ENCODE results near the gene ITGB2.

The ITGB2 gene

GRCh38 chr21:44955798-44956175 is 35.1 kb upstream of the ITGB2 start:
- ChIA-PET CTCF (interaction anchor here (2.2 to 27.1 kb wide), 2 partner anchors 171 to 183 kb away, joined by 12 to 601 read pairs; no protein-coding TSS in a partner anchor), POLR2A (no interaction called here)
- no peak for TF ChIP-seq CTCF (IDR thresholded peaks at IDR 0.05; ENCODE audit: insufficient read depth, low read length, missing control alignments)
- no peak overlapping the region for H3K4me3 ChIP-seq (ENCODE audit: low read depth, low read length)
- no peak for DNase-seq (ENCODE audit: low read depth, low spot score)

DNA sequence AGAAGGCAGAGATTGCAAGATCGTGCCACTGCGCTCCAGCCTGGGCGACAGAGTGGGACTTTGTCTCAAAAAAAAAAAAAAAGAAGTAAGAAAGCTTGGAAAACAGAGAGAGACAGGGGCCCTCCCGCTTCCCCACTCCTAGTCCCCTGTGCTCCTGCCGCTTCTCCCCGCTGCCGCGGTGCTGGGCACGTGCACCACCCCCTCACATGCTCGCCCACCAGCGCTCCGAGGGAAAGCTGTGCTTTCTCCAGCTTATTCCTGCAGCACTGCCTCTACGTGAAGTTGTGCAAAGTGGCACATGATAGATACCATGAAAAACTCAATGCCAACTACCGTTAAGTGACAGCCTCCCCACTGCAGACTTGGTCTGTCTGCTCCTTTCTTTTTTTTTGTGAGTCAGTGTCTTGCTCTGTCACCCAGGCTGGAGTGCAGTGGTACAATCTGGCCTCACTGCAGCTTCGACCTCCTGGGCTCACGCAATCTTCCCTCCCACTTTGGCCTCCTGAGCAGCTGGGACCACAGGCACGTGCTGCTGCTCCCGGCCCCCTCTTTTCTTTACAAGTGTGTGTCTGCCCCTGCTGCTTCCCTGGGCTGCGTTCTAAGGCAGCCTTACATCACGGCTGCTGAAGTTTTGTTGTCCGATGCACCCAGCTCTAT is 34.6 kb upstream of the ITGB2 start:
- no peak for TF ChIP-seq CTCF (IDR thresholded peaks at IDR 0.05; ENCODE audit: insufficient read depth, low read length, missing control alignments)
- POLR2A ChIA-PET = no interaction called here
- CTCF ChIA-PET = interaction anchor here (2.2 to 27.1 kb wide), 2 partner anchors 172 to 184 kb away, joined by 12 to 601 read pairs; no protein-coding TSS in a partner anchor
- no peak overlapping the region for H3K4me3 ChIP-seq (ENCODE audit: low read depth, low read length)
- DNase-seq (ENCODE audit: low read depth, low spot score) = no peak

DNA sequence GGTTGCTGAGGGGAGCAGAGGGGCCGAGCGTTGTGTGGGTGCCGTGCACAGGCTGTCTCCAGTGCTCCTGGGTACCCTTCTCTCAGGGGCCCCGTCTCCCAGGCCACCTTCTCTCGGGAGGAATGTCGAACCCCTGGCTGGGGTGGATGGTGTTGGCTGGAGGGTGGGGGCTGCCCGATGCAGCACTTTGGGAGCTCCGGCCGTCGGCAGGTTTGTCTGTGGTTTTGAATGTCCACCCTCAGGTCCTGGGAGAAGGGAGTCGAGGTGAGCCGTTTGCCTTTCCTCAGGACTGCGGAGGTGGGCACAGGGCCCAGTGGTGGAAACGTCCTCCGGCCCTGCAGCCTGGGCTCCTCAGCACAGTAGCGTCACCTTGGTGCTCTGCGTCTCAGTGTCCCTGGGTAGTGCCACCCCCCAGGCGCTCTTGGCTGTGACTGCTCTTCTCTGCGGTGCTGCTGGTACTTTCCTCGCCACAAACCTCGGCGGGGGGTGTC is 33.6 kb upstream of the ITGB2 start:
- no peak for DNase-seq (ENCODE audit: low read depth, low spot score)
- ChIA-PET POLR2A (no interaction called here), CTCF (interaction anchor here (0.8 to 27.1 kb wide), 5 partner anchors 21 to 185 kb away, joined by 3 to 601 read pairs (median 12); no protein-coding TSS in a partner anchor)
- H3K4me3 ChIP-seq (ENCODE audit: low read depth, low read length) = no peak overlapping the region
- no peak for TF ChIP-seq CTCF (IDR thresholded peaks at IDR 0.05; ENCODE audit: insufficient read depth, low read length, missing control alignments)

GRCh38 chr21:44953628-44954021 is 32.9 kb upstream of the ITGB2 start:
- ChIA-PET POLR2A (no interaction called here), CTCF (interaction anchor here (0.8 to 27.1 kb wide), 4 partner anchors 20 to 185 kb away, joined by 3 to 601 read pairs (median 14); no protein-coding TSS in a partner anchor)
- TF ChIP-seq CTCF (IDR thresholded peaks at IDR 0.05; ENCODE audit: insufficient read depth, low read length, missing control alignments) = no peak
- no peak overlapping the region for H3K4me3 ChIP-seq (ENCODE audit: low read depth, low read length)
- DNase-seq (ENCODE audit: low read depth, low spot score) = no peak

GRCh38 chr21:44952929-44953627 is 32.4 kb upstream of the ITGB2 start:
- ChIA-PET CTCF (interaction anchor here (0.9 to 27.1 kb wide), 6 partner anchors 9 to 186 kb away, joined by 3 to 601 read pairs (median 4); no protein-coding TSS in a partner anchor), POLR2A (interaction anchor here (0.6 kb wide), 1 partner anchor 13 kb away, joined by 3 read pairs; the partner anchor contains the start of gene SLX9)
- no peak for DNase-seq (ENCODE audit: low read depth, low spot score)
- H3K4me3 ChIP-seq (ENCODE audit: low read depth, low read length) = no peak overlapping the region
- no peak for TF ChIP-seq CTCF (IDR thresholded peaks at IDR 0.05; ENCODE audit: insufficient read depth, low read length, missing control alignments)

Data from AG04449 (cell line).